ENCODE measurements around the gene POPDC3. TPM values are rescaled to one million over a fixed set of nuclear protein-coding genes. Genes with fewer than 3 reads are reported as not detected.

Gene POPDC3
- polyA plus RNA-seq, 3 donors, result not detected

DNA sequence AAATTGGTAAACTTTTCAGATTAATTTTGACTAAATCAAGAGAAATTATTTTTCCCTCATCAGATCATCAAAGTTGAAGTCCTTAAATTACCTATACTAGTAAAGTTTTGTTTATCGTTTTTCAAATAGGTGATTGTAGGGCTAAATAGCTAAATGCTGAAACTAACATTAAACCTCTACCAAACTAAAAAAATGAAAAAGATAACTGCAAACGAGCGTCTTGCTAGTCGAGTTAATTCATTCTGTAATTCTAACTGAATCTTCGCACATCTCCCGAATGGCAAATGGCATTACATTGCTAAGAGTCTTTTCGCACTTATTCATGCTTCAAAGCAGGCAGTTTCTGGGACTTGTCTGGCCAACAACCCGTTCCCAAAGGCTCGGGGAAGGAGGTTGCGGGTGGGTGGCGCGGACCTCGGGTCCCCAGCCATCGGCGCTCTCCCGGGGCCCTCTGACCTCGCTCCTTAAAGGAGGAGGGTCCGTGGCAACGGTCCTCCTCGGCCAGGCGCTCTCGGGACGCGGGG is 43.8 kb downstream of the POPDC3 start:
- H3K9ac ChIP-seq (ENCODE audit: insufficient read depth, low read length, poor library complexity, severe bottlenecking), result peak overlapping the region; percentile 30
- peaks cover 55 to 75% (median 66%) of the 10 kb centered on the region in 3 donors for H3K27me3 Mint-ChIP-seq (ENCODE audit: low read depth in 3 of 3)
- H3K27me3 ChIP-seq (ENCODE audit: control insufficient read depth in 2 of 2, insufficient read depth in 2 of 2, low read length in 2 of 2), result peaks cover 61 to 67% of the 10 kb centered on the region in 2 donors
- H3K4me1 Mint-ChIP-seq, result peaks cover 12% of the 10 kb centered on the region
- no peaks in the 10 kb centered on the region for H4K20me1 ChIP-seq (ENCODE audit: insufficient read depth, low read length)
- H3K36me3 ChIP-seq (replicated peaks in 1 of 2; ENCODE audit: control insufficient read depth in 1 of 2, insufficient read depth in 2 of 2, low read length in 2 of 2), result no peaks in the 10 kb centered on the region
- TF ChIP-seq, protein P1, sequence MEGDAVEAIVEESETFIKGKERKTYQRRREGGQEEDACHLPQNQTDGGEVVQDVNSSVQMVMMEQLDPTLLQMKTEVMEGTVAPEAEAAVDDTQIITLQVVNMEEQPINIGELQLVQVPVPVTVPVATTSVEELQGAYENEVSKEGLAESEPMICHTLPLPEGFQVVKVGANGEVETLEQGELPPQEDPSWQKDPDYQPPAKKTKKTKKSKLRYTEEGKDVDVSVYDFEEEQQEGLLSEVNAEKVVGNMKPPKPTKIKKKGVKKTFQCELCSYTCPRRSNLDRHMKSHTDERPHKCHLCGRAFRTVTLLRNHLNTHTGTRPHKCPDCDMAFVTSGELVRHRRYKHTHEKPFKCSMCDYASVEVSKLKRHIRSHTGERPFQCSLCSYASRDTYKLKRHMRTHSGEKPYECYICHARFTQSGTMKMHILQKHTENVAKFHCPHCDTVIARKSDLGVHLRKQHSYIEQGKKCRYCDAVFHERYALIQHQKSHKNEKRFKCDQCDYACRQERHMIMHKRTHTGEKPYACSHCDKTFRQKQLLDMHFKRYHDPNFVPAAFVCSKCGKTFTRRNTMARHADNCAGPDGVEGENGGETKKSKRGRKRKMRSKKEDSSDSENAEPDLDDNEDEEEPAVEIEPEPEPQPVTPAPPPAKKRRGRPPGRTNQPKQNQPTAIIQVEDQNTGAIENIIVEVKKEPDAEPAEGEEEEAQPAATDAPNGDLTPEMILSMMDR (IDR thresholded peaks at IDR 0.05), result no peak
- H3K4me3 ChIP-seq (replicated peaks in 1 of 3; ENCODE audit: low read depth in 2 of 3, low read length in 3 of 3), result peak overlapping the region in 1 of 3 experiments; percentile 74
- DNase-seq, result no peak
- peaks cover 0 to 15% (median 3%) of the 10 kb centered on the region in 7 donors for H3K9me3 Mint-ChIP-seq
- H3K4me2 ChIP-seq (replicated peaks; ENCODE audit: extremely low read depth, low read length, poor library complexity, severe bottlenecking), result peak overlapping the region; percentile 79
- H3K27ac ChIP-seq (ENCODE audit: low read depth in 1 of 2, low read length in 2 of 2), result no peak overlapping the region
- H3K4me3 Mint-ChIP-seq, result peak overlapping the region; percentile 57 to 69
- no peak overlapping the region for H3K27ac Mint-ChIP-seq
- H3K36me3 Mint-ChIP-seq, result peaks cover 0 to 4% of the 10 kb centered on the region in 2 donors
- peaks cover 11 to 15% of the 10 kb centered on the region in 2 donors for H3K4me1 ChIP-seq (ENCODE audit: control insufficient read depth in 1 of 2, insufficient read depth in 2 of 2, low read length in 2 of 2)
- WGBS (ENCODE audit: insufficient coverage), result 7% methylated on average over 21 of the region's 24 CpGs
- peaks cover 3 to 16% of the 10 kb centered on the region in 2 donors for H3K9me3 ChIP-seq (replicated peaks in 1 of 2; ENCODE audit: control insufficient read depth in 1 of 2, insufficient read depth in 1 of 2, low read length in 2 of 2)
- H3K79me2 ChIP-seq (ENCODE audit: insufficient read depth, low read length), result no peaks in the 10 kb centered on the region
- intact Hi-C loops (cut with micrococcal nuclease), result no loop called here
- peak overlapping the region; percentile 66 for H2AFZ ChIP-seq (ENCODE audit: insufficient read depth, low read depth, low read length, poor library complexity, severe bottlenecking)

DNA sequence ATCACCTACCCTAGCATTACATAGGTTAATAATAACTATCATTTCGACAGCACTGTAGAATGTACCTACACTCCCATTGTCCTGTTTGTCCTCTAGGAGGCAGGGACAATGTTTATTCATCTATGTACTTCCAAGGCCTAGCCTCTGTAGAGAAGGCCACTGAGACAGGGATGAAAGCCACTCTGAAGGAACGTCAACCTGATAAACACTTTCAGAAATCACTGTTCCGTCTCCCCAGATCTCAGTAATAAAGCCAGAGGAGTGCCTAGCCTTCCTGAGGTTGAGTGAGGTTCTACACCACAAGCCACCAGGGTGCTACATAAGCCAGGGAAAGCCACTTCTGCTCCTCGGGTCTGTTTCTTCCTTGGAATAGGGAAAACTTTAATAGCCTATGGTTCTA is 44.8 kb downstream of the POPDC3 start:
- H3K9ac ChIP-seq (ENCODE audit: insufficient read depth, low read length, poor library complexity, severe bottlenecking), result no peak overlapping the region
- H2AFZ ChIP-seq (ENCODE audit: insufficient read depth, low read depth, low read length, poor library complexity, severe bottlenecking), result no peak overlapping the region
- H4K20me1 ChIP-seq (ENCODE audit: insufficient read depth, low read length), result no peaks in the 10 kb centered on the region
- peaks cover 54 to 60% of the 10 kb centered on the region in 2 donors for H3K27me3 ChIP-seq (ENCODE audit: control insufficient read depth in 2 of 2, insufficient read depth in 2 of 2, low read length in 2 of 2)
- TF ChIP-seq, protein P1 (IDR thresholded peaks at IDR 0.05), result no peak
- Mint-ChIP-seq H3K9me3 (peaks cover 0 to 15% (median 3%) of the 10 kb centered on the region in 7 donors), H3K27me3 (ENCODE audit: low read depth in 3 of 3) (peaks cover 49 to 65% (median 58%) of the 10 kb centered on the region in 3 donors), H3K27ac (no peak overlapping the region), H3K36me3 (peaks cover 0 to 4% of the 10 kb centered on the region in 2 donors), H3K4me1 (peaks cover 12% of the 10 kb centered on the region), H3K4me3 (peak overlapping the region in 1 of 2 donors; percentile 56)
- intact Hi-C loops (cut with micrococcal nuclease), result no loop called here
- no peak for DNase-seq
- H3K27ac ChIP-seq (ENCODE audit: low read depth in 1 of 2, low read length in 2 of 2), result no peak overlapping the region
- H3K4me3 ChIP-seq (replicated peaks in 1 of 3; ENCODE audit: low read depth in 2 of 3, low read length in 3 of 3), result no peak overlapping the region
- no peaks in the 10 kb centered on the region for H3K36me3 ChIP-seq (replicated peaks in 1 of 2; ENCODE audit: control insufficient read depth in 1 of 2, insufficient read depth in 2 of 2, low read length in 2 of 2)
- H3K4me2 ChIP-seq (replicated peaks; ENCODE audit: extremely low read depth, low read length, poor library complexity, severe bottlenecking), result no peak overlapping the region
- H3K9me3 ChIP-seq (replicated peaks in 1 of 2; ENCODE audit: control insufficient read depth in 1 of 2, insufficient read depth in 1 of 2, low read length in 2 of 2), result peaks cover 3 to 16% of the 10 kb centered on the region in 2 donors
- peaks cover 11 to 15% of the 10 kb centered on the region in 2 donors for H3K4me1 ChIP-seq (ENCODE audit: control insufficient read depth in 1 of 2, insufficient read depth in 2 of 2, low read length in 2 of 2)
- no peaks in the 10 kb centered on the region for H3K79me2 ChIP-seq (ENCODE audit: insufficient read depth, low read length)
- WGBS (ENCODE audit: insufficient coverage), result 92% methylated on average over 2 of the region's 4 CpGs
